KOPT-K1 (cell line): ENCODE data around the gene FNDC3B.

Source experiments
- H3K27ac ChIP-seq: fragments of 200-600 bp; sonication (generic); 2 replicates; pipeline ENCODE4 v1.5.1; 2016; ENCODE audit warnings: antibody characterized with exemption, mild to moderate bottlenecking, low read depth, low read length; ENCODE audit not compliant: poor library complexity, severe bottlenecking
- H3K36me3 ChIP-seq: fragments of 200-600 bp; sonication (generic); 2 replicates; pipeline ENCODE4 v1.5.1; 2017; ENCODE audit warnings: antibody characterized with exemption, mild to moderate bottlenecking, low read length, moderate library complexity; ENCODE audit not compliant: insufficient read depth
- H3K9me3 ChIP-seq: fragments of 200-600 bp; sonication (generic); 2 replicates; pipeline ENCODE4 v1.5.1; 2017; ENCODE audit warnings: antibody characterized with exemption, low read length, mild to moderate bottlenecking; ENCODE audit not compliant: insufficient read depth, poor library complexity, severe bottlenecking

The FNDC3B gene

DNA sequence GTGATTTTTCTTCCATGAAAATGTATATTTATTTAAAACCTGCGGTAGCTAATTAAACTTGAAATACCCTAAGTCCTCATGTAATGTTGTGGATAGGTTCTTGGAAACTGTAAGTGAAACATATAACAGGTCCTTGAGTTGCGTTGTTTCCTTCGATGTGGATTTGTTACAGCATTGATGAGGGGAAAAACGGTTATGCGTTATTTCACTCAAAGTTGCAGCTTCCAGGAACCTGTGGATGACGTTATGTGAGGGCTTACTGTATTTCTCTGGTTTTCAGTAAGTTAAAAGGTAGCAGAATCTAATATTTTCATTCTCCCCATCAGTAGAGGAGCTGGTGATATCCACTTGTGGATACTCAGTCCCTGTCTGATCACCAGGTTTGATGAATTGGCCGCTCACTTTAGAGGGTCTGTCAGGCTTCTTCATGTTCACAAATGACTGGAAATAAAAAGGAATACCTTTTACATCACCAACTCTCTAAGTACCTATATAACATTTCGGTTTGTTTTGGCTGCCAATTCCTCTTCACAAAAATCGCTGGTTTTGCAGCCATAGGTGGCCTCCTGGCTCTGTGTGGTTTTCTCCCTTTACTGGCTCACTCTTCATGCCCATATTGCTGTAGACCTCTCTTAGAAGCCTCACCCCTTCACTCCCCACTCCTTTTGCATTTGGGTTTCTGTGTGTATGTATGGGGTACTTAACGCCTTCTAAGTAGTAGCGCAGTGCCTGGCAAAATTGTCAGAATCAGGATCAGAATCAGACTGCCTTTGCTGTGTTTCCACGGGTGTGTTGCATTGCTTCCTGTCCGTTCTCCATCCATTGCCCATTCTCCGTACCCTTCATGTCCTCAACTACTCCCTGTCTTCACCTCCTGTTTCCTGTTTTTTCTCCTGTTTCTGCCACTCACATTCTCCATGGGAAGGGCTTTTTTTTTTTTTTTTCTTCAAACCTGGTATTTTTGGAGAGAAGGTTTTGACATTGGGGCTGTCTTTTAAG, 112.6 kb downstream of the FNDC3B start:
- Histone ChIP-seq H3K36me3 (no peaks in the 10 kb centered on the region), H3K9me3 (no peaks in the 10 kb centered on the region), H3K27ac (no peak overlapping the region)

DNA sequence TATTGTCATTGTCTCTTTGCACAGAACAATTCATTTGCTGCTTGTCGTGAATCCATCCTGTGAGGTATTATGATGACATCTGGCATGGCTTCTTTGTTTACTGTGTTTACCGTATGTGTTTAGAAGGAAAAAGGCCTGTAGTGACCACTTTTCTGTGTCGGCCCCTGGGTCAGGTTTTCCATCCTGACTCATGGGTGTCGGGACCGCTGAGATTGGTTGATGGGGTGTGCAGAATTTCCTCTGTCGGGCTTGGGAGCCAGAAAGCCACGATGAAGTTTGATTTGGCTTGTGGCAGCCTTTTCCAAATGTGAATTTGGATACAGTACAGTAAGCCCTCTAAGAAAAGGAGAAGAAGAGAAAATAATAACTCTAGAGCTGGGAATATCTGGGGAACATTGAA, 113.5 kb downstream of the FNDC3B start:
- H3K9me3 ChIP-seq = no peaks in the 10 kb centered on the region
- no peaks in the 10 kb centered on the region for H3K36me3 ChIP-seq
- no peak overlapping the region for H3K27ac ChIP-seq

- H3K27ac ChIP-seq = no peak overlapping the region
- no peaks in the 10 kb centered on the region for H3K36me3 ChIP-seq
- H3K9me3 ChIP-seq = no peaks in the 10 kb centered on the region
These were observed 114.0 kb downstream of the FNDC3B start for GRCh38 chr3:172153335-172153861.

DNA sequence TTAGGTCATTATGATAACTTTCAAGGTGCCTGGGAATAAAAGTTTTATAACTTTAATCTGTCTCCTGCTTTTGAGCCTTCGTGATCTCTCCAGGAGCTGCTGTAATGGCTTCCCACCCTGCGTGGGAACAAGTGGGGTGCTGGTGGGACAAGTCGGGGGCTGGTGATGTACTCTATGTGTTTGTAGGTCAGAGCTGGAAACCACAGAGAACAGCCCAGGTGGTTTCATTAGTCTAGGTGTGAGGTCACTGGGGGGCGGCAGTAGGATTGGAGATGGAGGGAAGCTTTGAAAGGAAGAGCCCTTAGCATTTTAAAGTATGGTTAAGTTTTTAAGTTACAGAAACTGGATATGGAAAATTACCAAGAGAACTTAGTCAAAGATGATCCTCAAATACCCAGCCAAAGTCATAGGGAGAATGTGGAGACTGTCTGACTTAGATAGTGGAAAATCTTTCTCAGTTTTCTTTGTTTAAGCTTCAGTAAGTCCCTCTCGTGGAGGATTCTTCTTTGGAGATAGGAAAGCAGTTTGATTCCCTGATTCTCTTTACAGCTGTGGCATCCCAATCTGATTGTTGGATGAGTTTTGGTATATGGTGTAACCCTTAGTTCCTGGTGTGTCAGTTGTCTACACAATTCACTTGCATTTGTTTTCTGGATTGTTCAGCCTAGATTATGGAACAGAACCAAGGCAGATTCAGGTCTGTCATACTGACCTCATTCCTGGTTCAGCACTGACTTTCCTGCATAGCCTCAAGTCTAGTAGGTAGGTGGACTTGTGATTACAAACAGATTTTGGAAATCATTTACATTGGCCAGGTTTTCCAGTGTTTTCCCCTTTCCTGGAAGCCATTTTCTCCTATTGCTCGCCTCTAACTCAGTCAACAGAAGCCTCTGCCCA, 115.6 kb downstream of the FNDC3B start:
- H3K9me3 ChIP-seq = no peaks in the 10 kb centered on the region
- H3K36me3 ChIP-seq = no peaks in the 10 kb centered on the region
- H3K27ac ChIP-seq = no peak overlapping the region

DNA sequence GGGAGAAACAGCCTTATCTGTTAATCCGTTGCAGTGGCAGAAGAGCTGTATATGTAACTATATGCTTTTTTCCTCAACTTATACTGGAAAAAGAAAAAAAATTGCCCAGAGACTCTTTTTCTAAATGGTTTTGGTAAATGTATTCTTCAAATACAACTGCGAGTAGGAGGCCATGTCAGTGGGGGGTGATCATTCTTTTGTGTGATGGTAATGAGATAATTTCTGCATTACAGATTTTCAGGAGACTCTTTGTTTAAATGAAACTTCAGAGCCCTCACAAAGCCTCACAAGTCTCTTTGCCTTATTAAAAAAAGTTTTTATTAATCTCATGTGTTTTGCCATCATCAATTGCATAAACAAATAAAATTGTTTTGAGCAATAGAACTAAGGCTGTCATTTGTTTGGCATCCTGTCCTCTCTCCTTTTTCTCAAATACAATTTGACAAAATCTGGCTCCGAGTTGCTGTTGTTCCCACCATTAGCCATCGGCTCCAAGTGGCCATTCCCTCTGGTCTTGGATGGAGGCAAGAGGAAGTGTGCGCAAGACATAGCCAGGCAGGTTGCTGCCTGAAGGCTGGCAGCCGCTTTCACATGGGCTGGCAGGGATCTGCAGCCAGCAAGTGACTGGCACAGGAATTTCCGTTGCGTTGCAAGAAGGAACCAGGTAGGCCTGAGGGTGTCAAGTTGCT, 116.7 kb downstream of the FNDC3B start:
- no peak overlapping the region for H3K27ac ChIP-seq
- no peaks in the 10 kb centered on the region for H3K9me3 ChIP-seq

GRCh38 chr3:172156586-172156955, 117.2 kb downstream of the FNDC3B start:
- Histone ChIP-seq H3K36me3 (no peaks in the 10 kb centered on the region), H3K27ac (no peak overlapping the region), H3K9me3 (no peaks in the 10 kb centered on the region)

More for the DNA sequence above, 116.7 kb downstream of the FNDC3B start:
- H3K36me3 ChIP-seq = no peaks in the 10 kb centered on the region

GRCh38 chr3:172157564-172158258, 118.3 kb downstream of the FNDC3B start:
- no peak overlapping the region for H3K27ac ChIP-seq
- no peaks in the 10 kb centered on the region for H3K36me3 ChIP-seq
- no peaks in the 10 kb centered on the region for H3K9me3 ChIP-seq

GRCh38 chr3:172158741-172159140, 119.4 kb downstream of the FNDC3B start:
- H3K27ac ChIP-seq = no peak overlapping the region
- H3K9me3 ChIP-seq = no peaks in the 10 kb centered on the region
- H3K36me3 ChIP-seq = no peaks in the 10 kb centered on the region

GRCh38 chr3:172159376-172159775, 120.0 kb downstream of the FNDC3B start:
- Histone ChIP-seq H3K9me3 (no peaks in the 10 kb centered on the region), H3K27ac (no peak overlapping the region), H3K36me3 (no peaks in the 10 kb centered on the region)

GRCh38 chr3:172159962-172160538, 120.7 kb downstream of the FNDC3B start:
- Histone ChIP-seq H3K36me3 (no peaks in the 10 kb centered on the region), H3K27ac (no peak overlapping the region), H3K9me3 (no peaks in the 10 kb centered on the region)

- Histone ChIP-seq H3K36me3 (no peaks in the 10 kb centered on the region), H3K27ac (no peak overlapping the region), H3K9me3 (no peaks in the 10 kb centered on the region)
These were observed 121.9 kb downstream of the FNDC3B start for GRCh38 chr3:172161133-172161789.

GRCh38 chr3:172161959-172162358, 122.6 kb downstream of the FNDC3B start:
- H3K36me3 ChIP-seq = no peaks in the 10 kb centered on the region
- no peak overlapping the region for H3K27ac ChIP-seq
- no peaks in the 10 kb centered on the region for H3K9me3 ChIP-seq

DNA sequence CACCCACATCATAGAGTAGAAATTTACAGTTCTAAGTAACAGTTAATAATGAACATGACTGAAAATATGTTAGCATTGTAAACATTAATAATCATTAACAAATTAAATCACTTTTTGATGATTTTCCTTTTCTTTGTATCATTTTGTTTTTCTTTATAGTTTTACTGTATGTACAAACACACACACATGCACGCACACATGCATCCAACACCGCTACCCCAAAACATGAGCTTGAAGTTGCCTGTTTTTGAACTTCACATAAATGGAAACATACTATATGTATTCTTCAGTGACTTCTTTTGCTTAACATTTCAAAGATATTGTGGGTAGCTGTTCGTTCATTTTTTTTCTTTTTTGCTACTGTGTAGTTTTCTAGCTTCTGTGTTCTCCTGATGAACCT, 123.9 kb downstream of the FNDC3B start:
- Histone ChIP-seq H3K27ac (no peak overlapping the region), H3K36me3 (no peaks in the 10 kb centered on the region), H3K9me3 (no peaks in the 10 kb centered on the region)
